ENCODE measurements around the gene D2HGDH.
"Not testable (repeated sequence)": the region's sequence is repeated elsewhere in the genome, so short reads cannot be mapped to it uniquely, and the experiment has no call there.

The D2HGDH gene

DNA sequence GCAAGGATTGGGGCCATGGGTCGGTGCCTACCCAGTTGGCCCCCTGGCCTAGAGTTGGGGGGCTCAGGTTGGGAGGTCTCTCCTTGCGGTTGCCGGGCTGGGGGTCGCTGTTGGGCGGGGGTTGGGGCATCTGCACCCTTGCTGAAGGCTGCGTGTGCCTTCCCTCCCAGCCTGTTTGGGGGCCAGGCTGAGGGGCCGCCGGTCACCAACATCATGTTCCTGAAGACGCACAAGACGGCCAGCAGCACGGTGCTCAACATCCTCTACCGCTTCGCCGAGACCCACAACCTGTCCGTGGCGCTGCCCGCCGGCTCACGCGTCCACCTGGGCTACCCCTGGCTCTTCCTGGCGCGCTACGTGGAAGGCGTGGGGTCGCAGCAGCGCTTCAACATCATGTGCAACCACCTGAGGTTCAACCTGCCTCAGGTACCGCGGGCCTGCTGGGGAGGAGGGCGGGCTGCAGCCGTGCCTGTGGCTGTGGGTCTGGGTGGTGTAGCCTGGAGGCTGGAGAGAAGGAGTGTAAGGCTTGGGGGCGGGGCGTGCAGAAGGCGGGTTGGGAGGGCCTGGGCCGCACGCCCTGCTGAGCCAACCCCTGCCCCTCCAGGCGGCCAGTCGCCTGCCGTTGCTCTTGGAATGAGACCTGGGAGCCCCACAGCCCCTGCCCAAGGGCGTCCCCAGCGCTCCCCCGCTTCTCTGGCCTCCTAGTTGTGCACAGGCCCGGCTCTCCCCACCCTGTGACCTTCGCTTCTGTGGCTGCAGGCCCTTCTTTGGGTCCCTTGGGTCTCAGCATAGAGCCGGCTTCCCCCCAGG is 67.4 kb downstream of the D2HGDH start:
- H3K27ac ChIP-seq: no peak overlapping the region
- DNase-seq (ENCODE audit: low read depth, low spot score): no peak

- no peak for DNase-seq (ENCODE audit: low read depth, low spot score)
- H3K27ac ChIP-seq: no peak overlapping the region
Observed at GRCh38 chr2:241802421-241803318, 68.2 kb downstream of the D2HGDH start.

GRCh38 chr2:241803387-241804325 is 69.2 kb downstream of the D2HGDH start:
- DNase-seq (ENCODE audit: low read depth, low spot score): no peak
- no peak overlapping the region for H3K27ac ChIP-seq

DNA sequence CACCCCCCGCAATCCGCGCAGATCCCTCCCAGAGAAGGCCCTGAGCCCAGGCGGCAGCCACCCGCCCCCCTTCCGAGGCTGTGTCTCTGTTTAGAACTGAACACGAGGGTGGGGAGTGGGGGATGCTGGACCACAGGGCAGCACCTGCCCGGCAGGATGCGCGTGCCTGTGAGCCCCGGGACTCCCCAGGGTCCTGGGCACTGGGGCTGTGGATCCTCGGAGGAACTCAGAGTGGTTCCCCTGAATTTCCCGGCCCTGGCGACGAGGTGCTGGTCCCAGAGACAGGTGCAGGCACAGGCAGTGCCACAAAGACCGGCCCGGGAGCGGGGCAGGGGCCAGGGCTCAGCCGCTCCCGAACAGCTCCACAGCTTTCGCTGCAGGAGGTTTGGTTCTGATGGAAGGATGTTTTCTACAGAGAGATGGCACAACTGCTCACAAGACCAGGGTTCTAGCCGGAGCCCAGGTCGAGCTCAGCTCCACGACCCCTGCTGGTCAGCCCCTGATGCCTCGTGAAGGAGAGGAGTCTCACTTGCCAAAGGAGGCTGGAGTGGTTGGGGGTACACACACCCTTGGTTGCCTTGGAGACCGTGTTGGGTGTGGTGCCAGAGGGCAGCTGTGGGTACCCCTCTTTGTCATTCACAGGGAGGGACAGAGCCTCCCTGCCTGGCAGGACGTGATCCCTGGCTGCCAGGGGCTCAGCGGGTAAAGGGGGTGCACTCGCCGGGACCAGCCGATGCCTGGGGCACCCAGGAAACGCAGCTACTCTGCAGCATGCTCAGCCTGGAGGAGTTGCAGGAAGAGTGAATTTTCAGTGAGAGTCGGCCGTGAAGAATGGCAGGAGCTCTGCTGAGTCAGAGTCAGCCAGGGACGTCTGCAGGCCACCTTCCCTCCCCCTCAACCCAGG is 70.1 kb downstream of the D2HGDH start:
- no peak for DNase-seq (ENCODE audit: low read depth, low spot score)
- no peak overlapping the region for H3K27ac ChIP-seq

GRCh38 chr2:241806217-241806616 is 71.8 kb downstream of the D2HGDH start:
- not testable (repeated sequence) for DNase-seq (ENCODE audit: low read depth, low spot score); H3K27ac ChIP-seq

DNA sequence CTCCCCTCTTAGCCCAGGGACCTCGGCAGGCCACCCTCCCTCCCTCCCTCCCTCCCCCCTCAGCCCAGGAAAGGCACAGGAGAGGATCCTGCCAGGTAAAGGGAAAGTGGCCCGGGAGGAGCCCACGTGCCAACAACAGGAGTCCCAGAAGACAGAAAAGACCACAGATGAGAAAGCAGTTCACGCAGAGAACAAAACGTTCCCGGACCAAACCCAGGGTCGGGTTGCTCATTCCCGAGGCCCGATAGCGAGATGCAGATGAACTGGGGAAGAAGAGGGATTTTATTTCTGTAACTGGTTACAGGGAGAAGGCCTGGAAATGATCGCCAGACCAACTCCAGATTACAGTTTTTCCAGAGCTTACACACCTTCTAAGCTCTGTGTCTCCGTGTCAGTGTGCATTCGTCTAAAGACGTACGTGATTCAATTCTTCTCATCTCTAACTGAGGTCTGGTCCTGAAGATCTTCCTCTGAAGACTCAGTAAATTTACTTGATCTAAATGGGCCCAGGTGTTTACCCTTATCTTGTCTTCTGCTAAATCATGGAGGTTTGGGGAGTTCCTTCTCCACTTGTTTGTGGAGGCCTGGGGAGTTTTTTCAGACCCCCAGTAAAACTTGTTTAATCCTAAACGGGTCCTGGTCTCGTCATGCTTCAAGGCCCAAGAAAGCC is 73.8 kb downstream of the D2HGDH start:
- no peak for DNase-seq (ENCODE audit: low read depth, low spot score)
- H3K27ac ChIP-seq: no peak overlapping the region

GRCh38 chr2:241808721-241809382 is 74.4 kb downstream of the D2HGDH start, which contains the start of gene NEU4:
Gene NEU4 (plus strand): TSS chr2:241809193. CDS start chr2:241814485, 5,292 bp downstream.
- H3K27ac ChIP-seq: no peak within 1 kb of the TSS
- no peak for DNase-seq (ENCODE audit: low read depth, low spot score)

DNA sequence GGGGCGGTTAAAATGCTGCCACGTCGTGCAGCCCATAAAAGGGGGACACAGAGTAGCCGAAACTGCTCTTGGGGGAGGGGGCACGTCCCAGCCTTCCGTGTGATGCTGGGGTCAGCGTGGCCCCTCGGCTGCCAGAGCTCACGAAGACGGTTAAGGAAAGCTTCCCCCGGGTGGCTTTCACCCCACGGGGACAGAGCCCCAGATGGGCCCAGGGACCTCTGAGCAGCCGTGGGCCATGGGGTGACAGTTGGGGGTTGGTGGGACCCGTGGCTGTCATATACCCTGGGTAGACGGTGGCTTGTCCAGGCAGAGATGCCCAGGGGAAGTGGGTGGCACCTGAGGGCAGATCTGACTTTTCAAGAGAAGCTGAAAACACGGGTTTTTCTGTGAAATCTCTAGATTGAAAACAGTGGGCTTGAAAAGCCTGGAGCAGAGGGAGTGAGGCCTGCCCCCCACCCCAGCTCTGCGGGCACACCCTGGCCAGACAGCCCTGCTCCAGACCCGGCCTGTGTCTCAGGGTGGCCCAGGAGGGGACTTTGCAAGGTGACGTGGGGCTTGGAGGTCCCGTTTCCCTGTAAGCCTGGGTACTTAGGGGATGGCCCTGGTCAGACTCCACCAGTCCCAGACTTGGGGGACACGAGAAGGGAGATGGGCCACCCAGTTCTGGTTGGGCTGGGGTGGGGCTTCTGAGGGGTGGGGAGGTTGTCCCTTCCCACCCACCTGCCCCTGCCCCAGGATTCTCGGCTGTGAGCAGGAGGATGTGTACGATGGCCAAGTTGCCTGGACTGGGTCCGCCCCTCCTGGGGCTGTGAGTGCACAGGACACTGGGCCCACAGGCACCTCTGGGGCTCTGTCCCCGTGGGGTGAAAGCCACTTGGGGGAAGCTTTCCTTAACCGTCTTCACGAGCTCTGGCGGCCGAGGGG is 75.2 kb downstream of the D2HGDH start:
- no peak overlapping the region for H3K27ac ChIP-seq
- no peak for DNase-seq (ENCODE audit: low read depth, low spot score)

- DNase-seq (ENCODE audit: low read depth, low spot score): no peak
- no peak overlapping the region for H3K27ac ChIP-seq
Observed at GRCh38 chr2:241810307-241811200, 76.1 kb downstream of the D2HGDH start.

DNA sequence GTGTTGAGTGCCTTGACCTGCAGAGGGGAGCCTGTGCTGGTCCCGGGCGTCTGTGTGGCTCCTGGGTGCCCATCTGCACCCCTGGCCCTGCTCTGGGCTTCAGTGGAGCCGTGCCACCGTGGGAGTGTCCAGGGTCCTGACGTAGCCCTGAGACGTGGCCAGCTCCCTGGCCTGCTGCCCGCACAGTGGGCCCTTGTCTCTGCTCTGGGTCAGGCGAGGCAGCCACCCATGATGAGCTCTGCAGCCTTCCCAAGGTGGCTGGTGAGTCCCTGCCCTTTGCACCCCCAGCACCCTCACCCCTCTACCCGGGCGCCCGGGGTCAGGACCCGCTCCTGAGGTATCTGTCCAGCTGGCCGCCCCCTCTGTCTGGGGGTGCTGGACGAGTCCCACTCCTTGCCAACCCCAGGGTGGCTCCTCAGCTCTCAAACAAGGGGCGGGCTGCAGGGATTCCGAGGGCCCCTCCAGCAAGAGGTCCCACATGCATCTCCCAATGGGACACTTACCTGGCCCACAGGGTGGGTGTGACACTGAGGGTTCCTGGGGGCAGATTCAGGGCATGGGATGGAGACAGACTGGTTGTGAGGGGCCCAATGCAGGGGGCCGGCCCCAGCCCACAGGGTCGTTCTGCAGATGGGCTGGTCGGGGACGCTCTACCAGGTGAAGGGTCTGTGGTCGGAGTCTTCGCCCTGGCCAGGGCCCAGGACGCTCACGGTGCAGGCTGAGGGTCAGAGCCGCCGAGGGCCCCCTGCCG is 76.9 kb downstream of the D2HGDH start:
- H3K27ac ChIP-seq: no peak overlapping the region
- DNase-seq (ENCODE audit: low read depth, low spot score): no peak

DNA sequence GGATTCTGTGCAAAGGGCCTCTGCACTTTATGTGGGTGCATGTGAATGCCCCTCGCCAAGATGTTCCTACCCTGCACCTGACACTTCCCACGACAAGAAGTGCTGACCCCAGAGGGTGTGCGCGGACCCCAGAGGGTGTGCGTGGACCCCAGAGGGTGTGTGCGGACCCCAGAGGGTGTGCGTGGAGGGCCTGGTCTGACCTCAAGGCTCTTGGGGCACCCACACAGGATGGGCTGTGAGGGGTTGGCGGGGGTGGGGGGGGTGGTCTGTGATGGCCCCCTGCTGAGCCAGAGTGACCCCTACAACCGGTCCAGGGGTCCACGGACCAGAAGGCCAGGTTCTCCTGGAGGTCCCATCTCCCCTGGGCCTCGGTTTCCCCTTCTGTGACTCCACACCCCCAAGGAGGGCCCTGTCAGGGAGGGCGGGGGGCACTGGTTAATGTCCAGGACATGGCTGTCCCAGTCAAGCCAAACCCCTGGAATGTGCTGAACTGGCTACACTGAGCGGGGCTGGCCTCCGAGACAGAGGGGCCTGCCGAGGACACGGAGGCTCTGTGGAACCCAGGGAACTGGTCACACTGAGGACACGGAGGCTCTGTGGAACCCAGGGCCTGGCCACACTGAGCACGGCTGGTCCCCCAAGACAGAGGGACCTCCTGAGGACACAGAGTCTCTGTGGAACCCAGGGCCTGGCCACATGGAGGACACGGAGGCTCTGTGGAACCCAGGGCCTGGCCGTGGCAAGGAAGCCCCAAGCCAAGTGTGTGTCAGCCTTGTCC is 77.7 kb downstream of the D2HGDH start:
- H3K27ac ChIP-seq: no peak overlapping the region
- DNase-seq (ENCODE audit: low read depth, low spot score): no peak

DNA sequence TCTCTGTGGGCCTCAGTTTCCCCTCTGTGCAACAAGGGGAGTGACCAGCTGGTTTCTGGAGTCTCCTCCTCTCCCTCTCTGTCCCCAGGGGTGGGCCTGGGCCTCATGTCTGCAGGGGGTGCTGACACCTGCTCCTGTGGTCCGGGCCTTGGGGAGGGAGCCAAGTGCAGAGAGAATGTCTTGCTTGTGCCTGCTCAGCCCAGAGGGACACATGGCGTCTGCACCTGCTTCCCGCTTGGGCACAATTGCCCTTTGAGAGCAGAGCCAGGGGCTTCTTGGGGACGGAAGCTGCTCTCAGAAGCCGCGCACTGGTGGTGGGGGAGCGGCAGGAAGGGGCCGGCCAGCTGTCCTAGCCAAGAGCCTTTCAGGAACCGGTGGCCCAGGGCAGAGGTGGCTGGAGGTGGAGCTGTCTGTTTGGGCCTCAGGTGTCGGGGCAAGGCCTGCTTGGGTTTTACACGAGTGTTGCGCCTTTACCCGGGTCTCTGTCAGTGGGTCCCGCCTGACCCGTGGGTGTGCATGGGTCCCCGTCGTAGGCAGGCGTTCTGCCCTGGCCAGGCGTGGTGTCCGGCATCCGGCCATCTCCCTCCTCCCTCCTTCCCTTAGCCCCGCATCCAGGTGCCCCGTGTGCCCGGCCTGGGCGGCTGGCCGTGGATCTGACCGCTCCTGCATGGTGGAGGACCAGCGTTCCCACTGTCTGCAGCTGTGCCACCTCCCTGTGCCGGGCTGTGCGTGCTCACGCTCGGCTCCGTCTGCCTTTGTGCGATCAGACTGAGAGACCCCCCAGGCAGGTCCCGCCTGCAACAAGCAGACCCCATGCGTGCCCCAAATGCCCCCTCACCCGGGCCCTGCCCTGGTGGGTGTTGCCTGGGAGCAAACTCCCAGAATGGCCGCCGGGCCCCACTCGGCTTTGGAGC is 78.6 kb downstream of the D2HGDH start:
- no peak overlapping the region for H3K27ac ChIP-seq
- no peak for DNase-seq (ENCODE audit: low read depth, low spot score)

DNA sequence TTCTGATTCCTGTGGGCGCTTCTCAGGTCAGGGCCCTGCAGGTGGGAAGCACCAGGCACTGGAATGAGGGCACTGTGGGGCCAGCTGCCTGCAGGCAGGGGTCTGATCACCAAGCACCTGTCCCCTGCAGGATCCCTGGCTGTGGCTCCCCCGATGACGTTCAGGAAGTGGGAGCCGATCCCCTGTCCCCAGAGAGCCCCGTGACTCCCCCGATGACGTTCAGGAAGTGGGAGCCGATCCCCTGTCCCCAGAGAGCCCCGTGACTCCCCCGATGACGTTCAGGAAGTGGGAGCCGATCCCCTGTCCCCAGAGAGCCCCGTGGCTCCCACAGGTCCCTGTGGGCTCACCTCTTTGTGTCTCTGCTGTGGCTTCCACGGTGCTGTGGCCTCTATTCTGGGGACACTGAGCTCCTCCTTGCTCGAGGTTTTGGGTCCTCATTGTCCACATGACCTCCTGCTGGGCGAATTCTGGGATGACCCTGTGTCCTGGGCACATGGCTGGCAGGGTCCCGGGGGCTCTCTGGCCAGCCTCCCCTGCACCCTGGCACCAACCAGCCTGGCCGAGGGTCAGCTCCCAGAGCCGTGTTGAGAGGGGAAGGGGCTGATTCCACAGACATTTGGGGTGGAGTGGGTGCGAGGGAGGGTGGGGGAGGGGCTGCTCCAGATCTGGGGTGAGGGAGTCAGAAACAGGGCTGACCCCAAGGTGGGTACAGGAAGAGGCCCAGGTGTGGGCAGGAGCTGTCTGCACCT is 79.4 kb downstream of the D2HGDH start:
- DNase-seq (ENCODE audit: low read depth, low spot score): no peak
- no peak overlapping the region for H3K27ac ChIP-seq

Measured in epithelial cell of prostate (primary cell).